ENCODE results near the gene PRRC2C.
"Not testable (repeated sequence)": the region's sequence is repeated elsewhere in the genome, so short reads cannot be mapped to it uniquely, and the experiment has no call there.

PRRC2C gene

GRCh38 chr1:171521567-171521966 lies 36.2 kb downstream of the PRRC2C start:
- Histone ChIP-seq H3K4me2 (ENCODE audit: low read length) (no peak overlapping the region), H2BK15ac (replicated peaks; ENCODE audit: low read depth) (no peak overlapping the region), H2AK5ac (ENCODE audit: low read length) (no peak overlapping the region), H4K5ac (ENCODE audit: low read length) (no peak overlapping the region), H3K27ac (ENCODE audit: low read depth, low read length) (no peak overlapping the region), H3K23ac (ENCODE audit: low read length) (no peak overlapping the region), H4K8ac (ENCODE audit: low read depth, low read length) (no peak overlapping the region), H3K56ac (ENCODE audit: low read length) (no peak overlapping the region), H2BK120ac (ENCODE audit: low read depth, low read length) (no peak overlapping the region), H3K36me3 (ENCODE audit: control insufficient read depth, insufficient read depth, low read length) (peaks cover 6% of the 10 kb centered on the region), H3K27me3 (ENCODE audit: insufficient read depth, low read length, poor library complexity) (no peaks in the 10 kb centered on the region), H3K79me2 (ENCODE audit: control insufficient read depth, insufficient read depth, low read length) (no peaks in the 10 kb centered on the region), H2BK5ac (ENCODE audit: low read length) (no peak overlapping the region), H3K18ac (ENCODE audit: low read length) (no peak overlapping the region), H3K79me1 (ENCODE audit: low read length) (no peaks in the 10 kb centered on the region), H3K4me1 (ENCODE audit: control insufficient read depth, low read depth, low read length) (no peaks in the 10 kb centered on the region), H3K4ac (ENCODE audit: low read depth, low read length) (no peak overlapping the region), H3K4me3 (ENCODE audit: low read length) (no peak overlapping the region), H3K9ac (ENCODE audit: low read length) (no peak overlapping the region)
- WGBS (ENCODE audit: extremely low coverage, insufficient coverage, low lambda C conversion rate): no CpG with 5 or more reads among the region's 2 CpGs
- no peak for DNase-seq

DNA sequence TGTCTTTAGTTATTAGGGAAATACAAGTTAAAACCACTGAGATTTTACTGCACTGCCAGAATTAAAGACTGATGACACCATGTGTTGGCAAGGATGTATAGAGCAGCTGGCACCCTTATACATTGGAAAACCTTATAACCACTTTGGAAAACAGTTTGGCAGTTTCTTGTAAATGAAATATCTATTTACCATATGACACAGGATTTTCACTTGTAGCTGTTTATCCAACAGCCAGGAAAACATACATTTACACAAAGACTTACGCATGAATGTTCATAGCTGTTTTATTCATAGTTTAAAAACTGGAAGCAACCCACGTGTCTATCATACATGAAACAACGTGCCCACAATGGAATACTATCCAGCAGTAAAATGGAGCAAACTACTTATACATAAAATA lies 45.3 kb downstream of the PRRC2C start:
- Histone ChIP-seq H4K5ac (ENCODE audit: low read length) (no peak overlapping the region), H2BK5ac (ENCODE audit: low read length) (no peak overlapping the region), H3K56ac (ENCODE audit: low read length) (no peak overlapping the region), H4K8ac (ENCODE audit: low read depth, low read length) (no peak overlapping the region), H2BK15ac (replicated peaks; ENCODE audit: low read depth) (no peak overlapping the region), H3K27me3 (ENCODE audit: insufficient read depth, low read length, poor library complexity) (no peaks in the 10 kb centered on the region), H2BK120ac (ENCODE audit: low read depth, low read length) (no peak overlapping the region), H3K79me2 (ENCODE audit: control insufficient read depth, insufficient read depth, low read length) (no peaks in the 10 kb centered on the region), H3K4me1 (ENCODE audit: control insufficient read depth, low read depth, low read length) (no peaks in the 10 kb centered on the region), H3K27ac (ENCODE audit: low read depth, low read length) (no peak overlapping the region), H3K23ac (ENCODE audit: low read length) (no peak overlapping the region), H3K9ac (ENCODE audit: low read length) (no peak overlapping the region), H3K4me2 (ENCODE audit: low read length) (no peak overlapping the region), H3K18ac (ENCODE audit: low read length) (no peak overlapping the region), H3K36me3 (ENCODE audit: control insufficient read depth, insufficient read depth, low read length) (peaks cover 5% of the 10 kb centered on the region), H3K4me3 (ENCODE audit: low read length) (no peak overlapping the region), H3K4ac (ENCODE audit: low read depth, low read length) (no peak overlapping the region), H2AK5ac (ENCODE audit: low read length) (no peak overlapping the region), H3K79me1 (ENCODE audit: low read length) (peaks cover 3% of the 10 kb centered on the region)
- DNase-seq: no peak
- no CpG with 5 or more reads among the region's 3 CpGs for WGBS (ENCODE audit: extremely low coverage, insufficient coverage, low lambda C conversion rate)

GRCh38 chr1:171532520-171532919 lies 47.2 kb downstream of the PRRC2C start:
- no peak overlapping the region for H3K18ac ChIP-seq (ENCODE audit: low read length)
- H3K23ac ChIP-seq (ENCODE audit: low read length): no peak overlapping the region
- WGBS (ENCODE audit: extremely low coverage, insufficient coverage, low lambda C conversion rate): no CpG with 5 or more reads among the region's 7 CpGs
- H2BK15ac ChIP-seq (replicated peaks; ENCODE audit: low read depth): no peak overlapping the region
- H3K79me2 ChIP-seq (ENCODE audit: control insufficient read depth, insufficient read depth, low read length): no peaks in the 10 kb centered on the region
- H3K79me1 ChIP-seq (ENCODE audit: low read length): peaks cover 5% of the 10 kb centered on the region
- no peaks in the 10 kb centered on the region for H3K4me1 ChIP-seq (ENCODE audit: control insufficient read depth, low read depth, low read length)
- H3K4me2 ChIP-seq (ENCODE audit: low read length): no peak overlapping the region
- H3K27me3 ChIP-seq (ENCODE audit: insufficient read depth, low read length, poor library complexity): no peaks in the 10 kb centered on the region
- no peak overlapping the region for H3K4ac ChIP-seq (ENCODE audit: low read depth, low read length)
- no peak overlapping the region for H4K8ac ChIP-seq (ENCODE audit: low read depth, low read length)
- no peak overlapping the region for H3K4me3 ChIP-seq (ENCODE audit: low read length)
- no peak overlapping the region for H2AK5ac ChIP-seq (ENCODE audit: low read length)
- DNase-seq: no peak
- H3K36me3 ChIP-seq (ENCODE audit: control insufficient read depth, insufficient read depth, low read length): peaks cover 10% of the 10 kb centered on the region
- no peak overlapping the region for H3K56ac ChIP-seq (ENCODE audit: low read length)
- H2BK120ac ChIP-seq (ENCODE audit: low read depth, low read length): no peak overlapping the region
- no peak overlapping the region for H4K5ac ChIP-seq (ENCODE audit: low read length)
- no peak overlapping the region for H3K9ac ChIP-seq (ENCODE audit: low read length)
- no peak overlapping the region for H3K27ac ChIP-seq (ENCODE audit: low read depth, low read length)
- H2BK5ac ChIP-seq (ENCODE audit: low read length): no peak overlapping the region

- Histone ChIP-seq H3K27ac (ENCODE audit: low read depth, low read length) (no peak overlapping the region), H3K79me2 (ENCODE audit: control insufficient read depth, insufficient read depth, low read length) (peaks cover 6% of the 10 kb centered on the region), H3K4me1 (ENCODE audit: control insufficient read depth, low read depth, low read length) (no peaks in the 10 kb centered on the region), H3K79me1 (ENCODE audit: low read length) (peaks cover 9% of the 10 kb centered on the region), H3K36me3 (ENCODE audit: control insufficient read depth, insufficient read depth, low read length) (peaks cover 18% of the 10 kb centered on the region), H3K4me2 (ENCODE audit: low read length) (no peak overlapping the region), H3K4ac (ENCODE audit: low read depth, low read length) (no peak overlapping the region), H2AK5ac (ENCODE audit: low read length) (no peak overlapping the region), H4K5ac (ENCODE audit: low read length) (no peak overlapping the region), H3K4me3 (ENCODE audit: low read length) (no peak overlapping the region), H3K27me3 (ENCODE audit: insufficient read depth, low read length, poor library complexity) (no peaks in the 10 kb centered on the region), H3K23ac (ENCODE audit: low read length) (no peak overlapping the region), H2BK5ac (ENCODE audit: low read length) (no peak overlapping the region), H2BK15ac (replicated peaks; ENCODE audit: low read depth) (no peak overlapping the region), H4K8ac (ENCODE audit: low read depth, low read length) (no peak overlapping the region), H3K56ac (ENCODE audit: low read length) (no peak overlapping the region), H2BK120ac (ENCODE audit: low read depth, low read length) (no peak overlapping the region), H3K18ac (ENCODE audit: low read length) (no peak overlapping the region), H3K9ac (ENCODE audit: low read length) (no peak overlapping the region)
- no CpG with 5 or more reads among the region's 1 CpG for WGBS (ENCODE audit: extremely low coverage, insufficient coverage, low lambda C conversion rate)
- no peak for DNase-seq
Observed at GRCh38 chr1:171545523-171545922, 60.2 kb downstream of the PRRC2C start.

- no peak overlapping the region for H3K9ac ChIP-seq (ENCODE audit: low read length)
Observed at GRCh38 chr1:171550050-171550449, 64.7 kb downstream of the PRRC2C start.

DNA sequence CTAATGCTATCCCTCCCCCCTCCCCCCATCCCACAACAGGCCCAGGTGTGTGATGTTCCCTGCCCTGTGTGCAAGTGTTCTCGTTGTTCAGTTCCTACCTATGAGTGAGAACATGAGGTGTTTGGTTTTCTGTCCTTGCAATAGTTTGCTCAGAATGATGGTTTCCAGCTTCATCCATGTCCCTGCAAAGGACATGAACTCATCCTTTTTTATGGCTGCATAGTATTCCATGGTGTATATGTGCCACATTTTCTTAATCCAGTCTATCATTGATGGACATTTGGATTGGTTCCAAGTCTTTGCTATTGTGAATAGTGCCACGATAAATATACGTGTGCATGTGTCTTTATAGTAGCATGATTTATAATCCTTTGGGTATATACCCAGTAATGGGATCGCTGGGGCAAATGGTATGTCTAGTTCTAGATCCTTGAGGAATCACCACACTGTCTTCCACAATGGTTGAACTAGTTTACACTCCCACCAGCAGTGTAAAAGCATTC lies 65.3 kb downstream of the PRRC2C start:
- not testable (repeated sequence) for H4K5ac ChIP-seq (ENCODE audit: low read length)

More at GRCh38 chr1:171550050-171550449, 64.7 kb downstream of the PRRC2C start:
- Histone ChIP-seq H3K4ac (ENCODE audit: low read depth, low read length) (no peak overlapping the region), H3K4me2 (ENCODE audit: low read length) (no peak overlapping the region), H2BK120ac (ENCODE audit: low read depth, low read length) (no peak overlapping the region), H2BK5ac (ENCODE audit: low read length) (no peak overlapping the region), H3K4me3 (ENCODE audit: low read length) (no peak overlapping the region), H3K18ac (ENCODE audit: low read length) (no peak overlapping the region), H3K79me1 (ENCODE audit: low read length) (peaks cover 2% of the 10 kb centered on the region), H3K4me1 (ENCODE audit: control insufficient read depth, low read depth, low read length) (no peaks in the 10 kb centered on the region), H2AK5ac (ENCODE audit: low read length) (no peak overlapping the region), H3K79me2 (ENCODE audit: control insufficient read depth, insufficient read depth, low read length) (peaks cover 2% of the 10 kb centered on the region), H3K36me3 (ENCODE audit: control insufficient read depth, insufficient read depth, low read length) (no peaks in the 10 kb centered on the region), H3K27me3 (ENCODE audit: insufficient read depth, low read length, poor library complexity) (no peaks in the 10 kb centered on the region), H4K8ac (ENCODE audit: low read depth, low read length) (no peak overlapping the region), H3K23ac (ENCODE audit: low read length) (no peak overlapping the region), H3K56ac (ENCODE audit: low read length) (no peak overlapping the region), H2BK15ac (replicated peaks; ENCODE audit: low read depth) (no peak overlapping the region), H3K27ac (ENCODE audit: low read depth, low read length) (no peak overlapping the region), H4K5ac (ENCODE audit: low read length) (no peak overlapping the region)
- WGBS (ENCODE audit: extremely low coverage, insufficient coverage, low lambda C conversion rate): no CpG with 5 or more reads among the region's 3 CpGs
- DNase-seq: no peak

More for the DNA sequence above, 65.3 kb downstream of the PRRC2C start:
- not testable (repeated sequence) for H3K4ac ChIP-seq (ENCODE audit: low read depth, low read length); H3K18ac ChIP-seq (ENCODE audit: low read length); H3K27ac ChIP-seq (ENCODE audit: low read depth, low read length); H3K79me2 ChIP-seq (ENCODE audit: control insufficient read depth, insufficient read depth, low read length); H3K36me3 ChIP-seq (ENCODE audit: control insufficient read depth, insufficient read depth, low read length); H2AK5ac ChIP-seq (ENCODE audit: low read length); H3K79me1 ChIP-seq (ENCODE audit: low read length); H3K9ac ChIP-seq (ENCODE audit: low read length); H3K27me3 ChIP-seq (ENCODE audit: insufficient read depth, low read length, poor library complexity); H3K4me1 ChIP-seq (ENCODE audit: control insufficient read depth, low read depth, low read length); H2BK120ac ChIP-seq (ENCODE audit: low read depth, low read length); H3K4me3 ChIP-seq (ENCODE audit: low read length); H3K23ac ChIP-seq (ENCODE audit: low read length); H4K8ac ChIP-seq (ENCODE audit: low read depth, low read length); H3K4me2 ChIP-seq (ENCODE audit: low read length); H2BK5ac ChIP-seq (ENCODE audit: low read length); DNase-seq; H2BK15ac ChIP-seq (replicated peaks; ENCODE audit: low read depth); H3K56ac ChIP-seq (ENCODE audit: low read length)
- WGBS (ENCODE audit: extremely low coverage, insufficient coverage, low lambda C conversion rate): no CpG with 5 or more reads among the region's 4 CpGs
